GM20000 (cell line): ENCODE results near the gene CROCC2.

Experiments used
- DNase-seq: peaks from one replicate; pipeline ENCODE4 v3.0.0; 2012; ENCODE audit warnings: low spot score
- CTCF ChIP-seq: IDR thresholded peaks from 2 replicates; pipeline ENCODE4 v1.5.1; 2012; ENCODE audit warnings: mild to moderate bottlenecking, control low read depth; ENCODE audit errors: extremely low read depth, missing control alignments

CROCC2 gene

GRCh38 chr2:240947607-240948006, 41.5 kb downstream of the CROCC2 start:
- DNase-seq: no peak
- TF ChIP-seq CTCF: no peak

- no peak for DNase-seq
- no peak for TF ChIP-seq CTCF
Observed at GRCh38 chr2:240948086-240948485, 42.0 kb downstream of the CROCC2 start.

- no peak for TF ChIP-seq CTCF
- no peak for DNase-seq
Observed at GRCh38 chr2:240948905-240949790, 43.0 kb downstream of the CROCC2 start.

- no peak for DNase-seq
- no peak for TF ChIP-seq CTCF
Observed at GRCh38 chr2:240949791-240950705, 43.9 kb downstream of the CROCC2 start.

- no peak for TF ChIP-seq CTCF
Observed at GRCh38 chr2:240951045-240951594, 45.0 kb downstream of the CROCC2 start.

GRCh38 chr2:240952496-240953246, 46.5 kb downstream of the CROCC2 start:
- TF ChIP-seq CTCF: no peak
- DNase-seq: no peak

More at GRCh38 chr2:240951045-240951594, 45.0 kb downstream of the CROCC2 start:
- no peak for DNase-seq
